HG02884 (cell line): ENCODE data around the gene CALML3.
"Not testable (repeated sequence)": the region's sequence is repeated elsewhere in the genome, so short reads cannot be mapped to it uniquely, and the experiment has no call there.

ENCODE experiments used
- ATAC-seq: cut with Tn5 transposase; IDR thresholded peaks from one replicate; pipeline ENCODE4 v1.9.1; 2021; ENCODE audit warnings: mild to moderate bottlenecking, moderate library complexity; ENCODE audit not compliant: unreplicated experiment

Gene CALML3

DNA sequence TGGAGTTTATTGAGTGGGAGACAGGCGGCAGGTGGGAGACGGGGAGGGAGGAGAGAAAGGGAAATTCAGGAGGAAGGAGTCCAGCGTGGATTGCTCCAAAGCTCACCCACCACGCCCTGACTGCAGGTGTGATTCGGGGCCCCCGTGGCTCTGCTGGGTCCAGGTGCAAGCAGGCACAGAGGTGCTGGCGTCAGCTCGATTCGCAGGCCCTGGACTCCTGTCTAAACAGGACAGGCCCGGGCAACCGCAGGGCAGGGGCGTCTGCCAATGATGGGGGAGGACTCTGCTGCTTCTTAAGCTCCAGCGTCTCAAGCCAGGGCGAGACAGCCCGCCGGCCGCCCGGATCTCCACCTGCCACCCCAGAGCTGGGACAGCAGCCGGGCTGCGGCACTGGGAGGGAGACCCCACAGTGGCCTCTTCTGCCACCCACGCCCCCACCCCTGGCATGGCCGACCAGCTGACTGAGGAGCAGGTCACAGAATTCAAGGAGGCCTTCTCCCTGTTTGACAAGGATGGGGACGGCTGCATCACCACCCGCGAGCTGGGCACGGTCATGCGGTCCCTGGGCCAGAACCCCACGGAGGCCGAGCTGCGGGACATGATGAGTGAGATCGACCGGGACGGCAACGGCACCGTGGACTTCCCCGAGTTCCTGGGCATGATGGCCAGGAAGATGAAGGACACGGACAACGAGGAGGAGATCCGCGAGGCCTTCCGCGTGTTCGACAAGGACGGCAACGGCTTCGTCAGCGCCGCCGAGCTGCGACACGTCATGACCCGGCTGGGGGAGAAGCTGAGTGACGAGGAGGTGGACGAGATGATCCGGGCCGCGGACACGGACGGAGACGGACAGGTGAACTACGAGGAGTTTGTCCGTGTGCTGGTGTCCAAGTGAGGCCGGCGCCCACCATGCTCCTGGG is at the start of gene CALML3:
Gene CALML3 (plus strand): TSS at position 321 of the 920 bp plus-strand sequence. CDS start 125 bp downstream, at position 446.
- no peak for ATAC-seq

GRCh38 chr10:5475088-5475487 is 49.7 kb upstream of the CALML3 start:
- ATAC-seq, result not testable (repeated sequence)

- ATAC-seq, result not testable (repeated sequence)
Observed at GRCh38 chr10:5475974-5476807, 48.6 kb upstream of the CALML3 start.

DNA sequence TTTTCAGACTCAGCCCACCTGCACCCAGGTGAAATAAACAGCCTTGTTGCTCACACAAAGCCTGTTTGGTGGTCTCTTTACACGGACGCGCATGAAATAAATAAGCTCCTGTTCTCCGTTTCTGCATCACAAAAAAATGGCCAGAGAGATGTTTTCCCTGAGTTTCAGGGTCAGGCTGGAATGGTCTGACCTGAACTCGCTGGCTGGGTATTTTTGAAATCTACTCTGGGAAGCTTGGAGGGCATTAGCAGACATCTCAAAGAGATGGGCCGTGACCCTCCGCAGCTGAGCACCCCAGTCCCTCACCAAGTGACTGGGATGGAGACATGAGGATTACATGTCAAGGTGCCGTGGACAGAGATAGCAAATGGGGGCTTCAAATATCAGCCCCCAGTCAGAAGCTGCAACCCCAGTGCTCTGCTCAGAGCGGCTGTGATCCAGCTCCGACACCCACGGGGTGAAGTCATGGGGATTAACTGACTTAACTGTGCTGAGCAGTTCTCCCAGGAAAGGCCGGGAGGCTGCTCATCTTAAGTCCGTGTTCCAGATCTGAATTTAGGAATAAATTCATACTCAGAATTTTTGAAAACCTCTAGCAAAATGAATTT is 47.7 kb upstream of the CALML3 start:
- ATAC-seq, result no peak

DNA sequence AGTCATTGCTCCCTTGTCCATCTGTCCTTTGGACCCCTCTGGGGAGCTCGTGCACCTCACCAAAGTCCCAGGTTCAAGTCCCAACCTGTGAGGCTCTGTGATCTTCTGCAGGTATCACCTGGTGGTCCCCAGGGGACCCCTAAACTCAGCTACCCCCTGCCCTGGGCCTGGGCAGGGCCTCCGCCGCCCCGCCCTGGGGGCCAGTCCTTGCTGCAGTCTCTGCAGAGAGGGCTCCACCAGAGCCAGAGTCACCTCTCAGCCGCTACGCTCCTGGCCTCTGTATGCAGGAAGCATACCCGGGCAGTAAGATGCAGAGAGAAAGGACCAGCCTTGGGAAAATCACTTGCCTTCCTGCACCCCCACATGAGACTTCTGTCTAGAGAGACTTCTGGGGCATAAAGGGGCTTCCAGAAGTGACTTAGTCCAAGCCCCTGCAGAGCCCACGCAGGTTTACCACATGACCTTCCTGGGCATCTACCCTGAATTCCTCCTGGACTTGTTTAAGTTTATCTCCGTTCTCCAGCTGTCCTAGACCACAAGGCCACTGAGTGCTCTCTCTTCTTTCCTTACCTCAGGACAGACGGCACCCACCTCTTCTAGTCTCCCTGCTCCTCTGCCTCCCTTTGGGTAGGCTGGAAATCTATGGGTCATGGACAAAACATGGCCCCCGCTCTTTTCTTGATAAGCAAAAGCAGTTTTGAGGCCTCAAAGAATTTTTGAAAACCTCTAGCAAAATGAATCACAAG is 46.6 kb upstream of the CALML3 start:
- no peak for ATAC-seq

- no peak for ATAC-seq
Observed at GRCh38 chr10:5478694-5479305, 46.0 kb upstream of the CALML3 start.

DNA sequence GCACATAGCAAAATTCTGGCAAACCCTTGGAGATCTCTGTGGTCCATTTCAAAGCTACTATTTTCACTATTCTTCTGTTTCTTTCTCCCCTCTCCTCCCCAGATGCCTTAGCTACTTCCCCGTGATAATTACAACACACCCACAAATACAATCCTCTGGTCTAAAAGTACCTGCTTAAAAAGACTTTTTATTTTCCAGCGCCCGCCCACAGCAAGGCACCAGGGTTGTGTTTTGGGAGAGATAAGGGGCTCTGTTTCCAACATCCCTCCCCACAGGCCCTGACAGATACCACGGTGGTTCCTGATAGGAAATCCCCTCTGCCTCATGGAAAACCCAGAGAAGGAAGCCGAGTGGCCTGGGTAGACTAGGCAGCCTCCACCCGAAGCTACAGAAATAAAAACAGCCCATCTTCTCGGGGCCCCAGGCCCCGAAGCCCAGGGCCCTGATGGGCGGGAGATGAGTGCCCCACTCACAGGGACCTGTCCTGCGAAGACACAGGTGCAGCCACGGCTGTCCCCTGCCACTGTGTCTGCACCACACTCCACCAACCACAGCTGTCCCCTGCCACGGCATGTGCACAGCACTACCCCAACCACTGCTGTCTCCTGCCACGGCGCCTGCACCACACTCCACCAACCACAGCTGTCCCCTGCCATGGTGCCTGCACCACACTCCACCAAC is 45.1 kb upstream of the CALML3 start:
- ATAC-seq, result peak; percentile 50

GRCh38 chr10:5480162-5480941 is 44.4 kb upstream of the CALML3 start:
- no peak for ATAC-seq

DNA sequence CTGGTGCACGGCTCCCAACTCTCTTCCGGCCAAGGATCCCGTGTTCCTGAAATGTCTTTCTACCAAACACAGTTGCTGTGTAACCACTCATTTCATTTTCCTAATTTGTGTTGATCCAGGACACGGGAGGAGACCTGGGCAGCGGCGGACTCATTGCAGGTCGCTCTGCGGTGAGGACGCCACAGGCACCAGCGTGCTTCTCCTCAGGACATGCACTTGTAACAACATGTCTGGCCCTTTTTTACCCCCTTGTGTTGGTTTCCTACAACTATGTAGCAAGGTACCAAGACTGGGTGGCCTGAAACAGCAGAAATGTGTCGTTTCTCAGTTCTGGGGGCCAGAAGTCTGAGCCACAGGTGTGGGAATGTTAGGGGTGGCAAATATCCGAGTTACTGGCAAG is 43.6 kb upstream of the CALML3 start:
- no peak for ATAC-seq

GRCh38 chr10:5482016-5482415 is 42.7 kb upstream of the CALML3 start:
- no peak for ATAC-seq

DNA sequence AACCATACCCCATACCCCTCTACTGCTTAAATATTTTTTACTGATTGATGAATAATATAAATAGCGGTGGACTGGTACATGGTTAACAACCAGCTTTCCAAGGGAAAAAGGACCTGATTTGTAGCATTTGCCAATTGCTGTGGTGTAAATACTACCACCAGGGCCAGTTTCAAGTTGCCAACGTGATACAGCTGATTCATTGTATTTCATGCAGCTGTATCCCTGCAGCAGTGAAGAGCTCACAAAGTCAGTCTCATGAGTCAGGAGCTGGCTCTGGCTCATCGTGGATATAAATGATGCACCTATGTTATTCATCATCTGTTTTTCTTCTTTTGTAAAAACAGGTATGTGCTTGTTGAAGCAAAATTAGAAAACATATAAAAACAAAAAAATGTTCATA is 40.6 kb upstream of the CALML3 start:
- ATAC-seq, result no peak

- ATAC-seq, result no peak
Observed at GRCh38 chr10:5485290-5485689, 39.5 kb upstream of the CALML3 start.

DNA sequence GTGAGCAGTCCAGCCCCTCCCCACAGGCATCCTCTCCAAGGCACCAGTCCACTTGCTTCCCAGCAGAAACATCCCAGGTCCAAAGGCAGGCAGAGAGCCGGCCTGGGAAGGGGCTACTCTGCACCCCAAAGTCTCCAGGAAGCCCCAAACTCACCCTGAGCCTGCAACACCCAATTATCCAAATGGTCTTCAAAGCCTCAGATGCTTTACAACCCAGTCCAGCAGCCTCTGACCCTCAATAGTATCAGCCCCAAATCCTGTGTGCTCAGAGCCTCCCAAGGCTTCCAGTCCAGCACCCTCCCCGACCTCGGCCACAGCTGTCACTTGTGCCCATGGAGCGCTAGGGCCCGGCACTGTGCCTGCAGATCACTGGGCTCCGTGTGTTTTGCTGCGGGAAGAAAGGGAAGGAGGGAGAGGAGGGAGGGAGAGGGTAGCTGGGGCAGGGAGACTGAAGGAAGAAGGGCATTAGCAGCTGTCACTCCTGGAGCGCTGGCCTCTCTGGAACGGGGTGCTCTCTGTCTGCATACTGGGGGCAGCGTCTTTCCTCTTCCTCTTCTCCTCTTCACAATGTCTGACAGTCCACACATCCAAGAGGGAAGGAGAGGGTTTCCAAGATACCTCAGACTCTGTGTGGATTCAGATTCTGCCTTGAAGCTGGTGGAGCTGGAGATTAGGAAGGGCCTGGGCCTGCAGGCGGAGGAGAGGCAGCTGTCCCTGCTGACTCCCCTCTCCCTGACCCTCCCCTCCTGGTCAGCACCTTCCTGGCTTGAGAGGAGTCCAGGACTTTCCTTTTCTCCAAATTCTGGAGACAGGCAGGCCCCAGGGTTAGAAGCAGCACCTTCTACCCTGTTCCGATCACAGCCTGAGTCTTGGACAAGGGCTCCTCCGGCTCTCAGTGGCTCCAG is 38.6 kb upstream of the CALML3 start:
- ATAC-seq, result no peak

DNA sequence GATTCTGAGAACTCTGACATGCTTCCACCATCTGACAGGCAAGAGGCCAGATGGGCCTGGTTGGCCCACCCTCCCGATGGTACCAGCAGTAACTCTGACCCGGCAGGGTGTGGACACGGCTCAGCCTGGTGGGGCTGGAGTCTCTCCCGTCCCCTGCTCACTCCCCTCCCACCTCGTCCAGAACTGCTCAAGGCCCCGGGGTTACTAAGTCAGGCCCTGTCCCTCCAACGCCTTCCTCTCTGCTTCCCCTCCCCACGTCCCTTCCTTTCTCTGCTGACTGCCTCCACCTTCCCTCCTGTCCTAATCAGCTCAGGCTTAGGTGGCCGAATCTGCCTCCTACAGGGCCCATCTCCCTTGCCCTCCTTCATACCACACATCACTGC is 37.9 kb upstream of the CALML3 start:
- no peak for ATAC-seq

DNA sequence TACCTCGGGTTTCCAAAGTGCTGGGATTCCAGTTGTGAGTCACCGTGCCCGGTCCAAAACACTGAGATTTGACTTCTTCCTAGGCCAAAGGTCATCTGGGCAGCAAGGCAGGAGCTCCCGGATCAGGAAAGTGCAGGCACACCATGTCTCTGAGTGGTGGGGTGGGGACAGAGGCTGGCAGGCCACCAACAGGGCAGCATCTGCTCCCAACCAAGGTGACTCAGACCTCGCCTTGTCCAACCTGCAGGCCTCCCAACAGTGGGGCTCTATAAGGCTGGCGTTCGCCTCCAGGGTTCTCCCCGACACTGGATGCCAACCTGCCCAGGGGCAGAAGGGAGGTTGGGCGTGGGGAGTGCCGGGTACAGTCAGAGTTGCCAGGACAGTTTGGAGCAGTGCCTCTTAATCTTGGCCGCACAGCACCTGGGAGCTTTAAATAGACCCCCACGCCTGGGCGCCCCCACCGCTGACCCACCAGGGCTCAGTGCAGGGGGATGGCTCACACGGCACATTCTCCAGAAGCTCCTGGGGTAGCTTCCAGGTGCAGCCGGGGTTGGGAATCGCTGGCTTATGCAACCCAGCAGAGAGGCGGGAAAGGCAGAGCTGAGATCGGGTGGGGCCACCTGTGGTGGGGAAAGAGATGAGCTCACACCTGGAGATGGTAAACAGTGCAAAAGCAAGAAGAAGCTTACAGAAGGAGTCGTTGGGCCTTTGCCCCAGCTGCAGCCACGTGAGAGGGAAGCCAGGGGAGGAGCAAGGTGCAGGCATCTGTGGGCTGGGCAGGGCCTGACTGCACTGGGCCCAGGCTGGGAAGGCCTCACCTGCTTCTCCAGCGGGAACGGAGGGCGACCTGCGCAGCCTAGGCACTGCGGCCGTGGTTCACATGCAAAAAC is 36.2 kb upstream of the CALML3 start:
- no peak for ATAC-seq

GRCh38 chr10:5490032-5490431 is 34.7 kb upstream of the CALML3 start:
- no peak for ATAC-seq
